IMR-90 (cell line): ENCODE data around the gene NCF2. TPM values are rescaled to one million over a fixed set of nuclear protein-coding genes. Genes with fewer than 3 reads are reported as not detected.

Experiments used
- ATAC-seq: fragments of 200-7000 bp; cut with Tn5 transposase; 2 replicates; pipeline ENCODE4 v1.9.1; 2020; ENCODE audit warnings: low read depth, mild to moderate bottlenecking, moderate library complexity
- BruUV-seq: library from RNA; stranded (reverse); fragments of 400-500 nt; replicated peaks from 2 replicates; lab custom pipeline; 2021; lab: Mats Ljungman, UMichigan
- CTCF ChIA-PET: fragments of 300-600 bp; formaldehyde crosslinking; extraction: SDS; loops from one replicate; lab custom pipeline; 2021; ENCODE audit warnings: antibody characterized with exemption; lab: Yijun Ruan, JAX
- POLR2A ChIA-PET: fragments of 300-600 bp; sonication (Branson Sonifier 250); formaldehyde crosslinking; loops from one replicate; lab custom pipeline; 2022; ENCODE audit warnings: antibody characterized with exemption; ENCODE audit not compliant: unreplicated experiment; lab: Charles Lee
- DNase-seq: peaks from one replicate; pipeline ENCODE4 v3.0.0; 2013
- H2AFZ ChIP-seq: replicated peaks from 2 replicates; pipeline ENCODE3; 2013; ENCODE audit warnings: low read length, mild to moderate bottlenecking; ENCODE audit not compliant: poor library complexity
- H2AK5ac ChIP-seq: 2 replicates; pipeline ENCODE4 v1.6.1; 2013; ENCODE audit warnings: low read depth, low read length, inconsistent platforms
- H2AK9ac ChIP-seq: replicated peaks from 2 replicates; pipeline ENCODE3; 2013; ENCODE audit warnings: mild to moderate bottlenecking, low read depth, low read length, moderate library complexity; ENCODE audit not compliant: poor library complexity
- H2BK120ac ChIP-seq: 2 replicates; pipeline ENCODE4 v1.6.1; 2013; ENCODE audit warnings: low read depth, low read length, inconsistent platforms
- H2BK15ac ChIP-seq: 3 replicates; pipeline ENCODE4 v1.6.1; 2013; ENCODE audit warnings: low read depth, low read length, inconsistent platforms
- H2BK20ac ChIP-seq: 2 replicates; pipeline ENCODE4 v1.6.1; 2013; ENCODE audit warnings: low read depth, mild to moderate bottlenecking, inconsistent platforms, low read length, moderate library complexity
- H2BK5ac ChIP-seq: 2 replicates; pipeline ENCODE4 v1.6.1; 2013; ENCODE audit warnings: mild to moderate bottlenecking, low read depth, low read length, inconsistent platforms; ENCODE audit not compliant: poor library complexity, severe bottlenecking
- H3K14ac ChIP-seq: replicated peaks from 2 replicates; pipeline ENCODE4 v1.6.1; 2013; ENCODE audit warnings: low read depth, low read length, inconsistent platforms
- H3K18ac ChIP-seq: 2 replicates; pipeline ENCODE4 v1.6.1; 2013; ENCODE audit warnings: low read depth, low read length, control low read depth
- H3K23ac ChIP-seq: 2 replicates; pipeline ENCODE4 v1.6.1; 2013; ENCODE audit warnings: low read depth, low read length, inconsistent platforms
- H3K27ac ChIP-seq: 2 replicates; pipeline ENCODE4 v1.5.1; 2013; ENCODE audit warnings: mild to moderate bottlenecking, control low read depth, low read length; ENCODE audit not compliant: insufficient read depth
- H3K27me3 ChIP-seq: 2 replicates; pipeline ENCODE4 v1.6.1; 2013; ENCODE audit warnings: low read length; ENCODE audit not compliant: control insufficient read depth, insufficient read depth
- H3K36me3 ChIP-seq: 2 replicates; pipeline ENCODE4 v1.6.1; 2013; ENCODE audit warnings: low read length, mixed read lengths; ENCODE audit not compliant: control insufficient read depth, insufficient read depth
- H3K4ac ChIP-seq: 2 replicates; pipeline ENCODE4 v1.6.1; 2013; ENCODE audit warnings: low read depth, low read length, inconsistent platforms
- H3K4me1 ChIP-seq: 2 replicates; pipeline ENCODE4 v1.6.1; 2013; ENCODE audit warnings: low read length, mixed read lengths; ENCODE audit not compliant: control insufficient read depth, insufficient read depth
- H3K4me2 ChIP-seq: 2 replicates; pipeline ENCODE4 v1.6.1; 2013; ENCODE audit warnings: low read depth, mild to moderate bottlenecking, control low read depth, low read length, moderate library complexity
- H3K4me3 ChIP-seq: 2 replicates; pipeline ENCODE4 v1.5.1; 2013; ENCODE audit warnings: low read depth, mild to moderate bottlenecking, control low read depth, low read length, moderate library complexity; ENCODE audit not compliant: insufficient read depth
- H3K56ac ChIP-seq: 2 replicates; pipeline ENCODE4 v1.6.1; 2013; ENCODE audit warnings: low read length, inconsistent platforms; ENCODE audit not compliant: insufficient read depth; ENCODE audit errors: extremely low read depth
- H3K79me1 ChIP-seq, 2 experiments: 2 replicates each; pipeline ENCODE4 v1.6.1; 2013; ENCODE audit warnings: low read length in 2 of 2, inconsistent platforms in 1 of 2, low read depth in 1 of 2
- H3K9ac ChIP-seq: 2 replicates; pipeline ENCODE4 v1.6.1; 2013; ENCODE audit warnings: low read depth, low read length, control low read depth
- H3K9me1 ChIP-seq: 2 replicates; pipeline ENCODE4 v1.6.1; 2013; ENCODE audit warnings: low read length, inconsistent platforms; ENCODE audit not compliant: insufficient read depth
- H3K9me3 ChIP-seq: 2 replicates; pipeline ENCODE4 v1.6.1; 2013; ENCODE audit warnings: low read length; ENCODE audit not compliant: control insufficient read depth, insufficient read depth
- H4K20me1 ChIP-seq: 2 replicates; pipeline ENCODE4 v1.6.1; 2013; ENCODE audit warnings: low read length, inconsistent platforms; ENCODE audit not compliant: insufficient read depth
- H4K5ac ChIP-seq: 2 replicates; pipeline ENCODE4 v1.6.1; 2013; ENCODE audit warnings: mild to moderate bottlenecking, low read depth, low read length, control low read depth
- H4K8ac ChIP-seq, 2 experiments: 2 replicates each; pipeline ENCODE4 v1.6.1; 2013; ENCODE audit warnings: low read depth in 2 of 2, low read length in 2 of 2, control low read depth in 1 of 2, inconsistent platforms in 1 of 2
- H4K91ac ChIP-seq: 2 replicates; pipeline ENCODE4 v1.6.1; 2013; ENCODE audit warnings: low read depth, low read length, inconsistent platforms; ENCODE audit not compliant: insufficient read depth
- CHD1 ChIP-seq: IDR thresholded peaks from 2 replicates; pipeline ENCODE4 v1.6.1; 2012; ENCODE audit warnings: low read depth, low read length, improper control_type of control experiment
- ELK1 ChIP-seq: fragments of 150-350 bp; IDR thresholded peaks from 2 replicates; pipeline ENCODE4 v1.6.1; 2016; ENCODE audit warnings: low read depth, mild to moderate bottlenecking, low read length, moderate library complexity, borderline replicate concordance
- FOS ChIP-seq: fragments of 150-350 bp; IDR thresholded peaks from 2 replicates; pipeline ENCODE4 v1.6.1; 2016; ENCODE audit warnings: low read depth, low read length
- NFE2L2 ChIP-seq: fragments of 150-350 bp; IDR thresholded peaks from 2 replicates; pipeline ENCODE4 v1.6.1; 2016; ENCODE audit warnings: low read depth, mild to moderate bottlenecking, low read length
- POLR2A ChIP-seq: IDR thresholded peaks from 2 replicates; pipeline ENCODE4 v1.6.1; 2012; ENCODE audit warnings: mild to moderate bottlenecking, low read depth, low read length
- SMC3 ChIP-seq: fragments of 150-350 bp; IDR thresholded peaks from 2 replicates; pipeline ENCODE4 v1.6.1; 2016; ENCODE audit warnings: low read depth, mild to moderate bottlenecking, antibody characterized with exemption, low read length, moderate library complexity
- WGBS, 2 experiments: methylation state at CpG; one replicate each; pipeline versions ENCODE4 v1.1.5 to v1.1.7; 2013; ENCODE audit warnings: missing lambda C conversion rate in 2 of 2; ENCODE audit not compliant: insufficient read length in 1 of 2; ENCODE audit errors: extremely low coverage in 2 of 2; 5-methylcytosine and 5-hydroxymethylcytosine counted together
- dilution Hi-C: fragments of 300-500 bp; cut with HindIII; formaldehyde crosslinking; loops from one replicate; pipeline ENCODE4 v1.14.3; 2018; ENCODE audit warnings: low sequenced_read_pairs; ENCODE audit not compliant: unreplicated experiment
- in situ Hi-C: fragments of 300-500 bp; cut with MboI; formaldehyde crosslinking; loops from 3 replicates; pipeline ENCODE4 v1.14.3; 2019; ENCODE audit warnings: low sequenced_read_pairs, inconsistent platforms, mixed read lengths
- intact Hi-C: fragments of 100-400 bp; cut with micrococcal nuclease; formaldehyde crosslinking; loops from 2 replicates; pipeline ENCODE4 v1.10.0; 2022
- polyA plus RNA-seq, 3 experiments: library from polyadenylated mRNA; depleted of rRNA; stranded (reverse); fragments of >200 nt; gene quantifications; 2 replicates each; pipeline ENCODE4 v1.2.3, GENCODE V29; 2012; ENCODE audit warnings: low replicate concordance in 1 of 3
- total RNA-seq: library from RNA; depleted of rRNA; stranded (reverse); fragments of >200 nt; gene quantifications from 2 replicates; pipeline ENCODE4 v1.2.3, GENCODE V29; 2012

Gene NCF2
- total and polyA plus RNA-seq, 2 of the 4 experiments (the other 2 are of a cell fraction): 3.2 to 4.2 TPM

GRCh38 chr1:183634429-183635065 is 44.3 kb upstream of the NCF2 start:
- peak overlapping the region; percentile 93 for H2BK5ac ChIP-seq
- peak overlapping the region; percentile 90 to 95 for H4K8ac ChIP-seq
- DNase-seq (no peak), ATAC-seq (no peak)
- H3K18ac ChIP-seq: peak overlapping the region; percentile 44
- H3K4me2 ChIP-seq: peak overlapping the region; percentile 99
- POLR2A ChIA-PET: interaction anchor here (0.7 kb wide), 1 partner anchor 247 kb away, joined by 4 read pairs; no protein-coding TSS in a partner anchor
- H2AFZ ChIP-seq: peak overlapping the region; percentile 90
- H3K27me3 ChIP-seq: no peaks in the 10 kb centered on the region
- peak overlapping the region; percentile 92 for H3K56ac ChIP-seq
- peak overlapping the region; percentile 85 for H3K4me3 ChIP-seq
- intact Hi-C loops: loop anchor here (5.0 to 10.0 kb wide), 3 partner anchors 420 to 750 kb away; partner anchors contain the start of genes C1orf21 and TSEN15
- H3K9me3 ChIP-seq: no peaks in the 10 kb centered on the region
- peak overlapping the region; percentile 95 for H3K23ac ChIP-seq
- peak overlapping the region; percentile 98 for H3K4ac ChIP-seq
- CTCF ChIA-PET: interaction anchor here (0.6 to 1.5 kb wide), 5 partner anchors 12 to 1118 kb away, joined by 3 to 5 read pairs (median 3); no protein-coding TSS in a partner anchor
- H3K9me1 ChIP-seq: peaks cover 7% of the 10 kb centered on the region; the same call in 1 of the 2 replicates
- H3K9ac ChIP-seq: peak overlapping the region; percentile 95
- H3K27ac ChIP-seq: peak overlapping the region; percentile 96
- peak overlapping the region; percentile 95 for H4K91ac ChIP-seq
- H3K14ac ChIP-seq: peak overlapping the region; percentile 99
- BruUV-seq: TSS peak; percentile 48
- H2AK9ac ChIP-seq: peak overlapping the region; percentile 86
- no peak overlapping the region for H2BK20ac ChIP-seq
- H3K36me3 ChIP-seq: peaks cover 9% of the 10 kb centered on the region
- H4K20me1 ChIP-seq: peaks cover 15% of the 10 kb centered on the region; the same call in 1 of the 2 replicates
- peaks cover 5% of the 10 kb centered on the region for H3K4me1 ChIP-seq
- peak overlapping the region; percentile 75 for H2BK120ac ChIP-seq
- H3K79me1 ChIP-seq: peaks cover 7 to 24% of the 10 kb centered on the region in 2 experiments
- in situ Hi-C loops: no loop called here
- peak overlapping the region; percentile 65 for H4K5ac ChIP-seq
- H2AK5ac ChIP-seq: peak overlapping the region; percentile 91; the same call in 1 of the 2 replicates
- dilution Hi-C loops: no loop called here
- TF ChIP-seq ELK1 (no peak), SMC3 (no peak), FOS (no peak), CHD1 (no peak), POLR2A (no peak), NFE2L2 (no peak)
- H2BK15ac ChIP-seq: no peak overlapping the region; the same call in 2 of the 3 replicates
- WGBS, 2 experiments: no CpG with 5 or more reads among the region's 10 CpGs
